Measurements from ENCODE around the gene TMEM255A.

- TF ChIP-seq, protein P1, sequence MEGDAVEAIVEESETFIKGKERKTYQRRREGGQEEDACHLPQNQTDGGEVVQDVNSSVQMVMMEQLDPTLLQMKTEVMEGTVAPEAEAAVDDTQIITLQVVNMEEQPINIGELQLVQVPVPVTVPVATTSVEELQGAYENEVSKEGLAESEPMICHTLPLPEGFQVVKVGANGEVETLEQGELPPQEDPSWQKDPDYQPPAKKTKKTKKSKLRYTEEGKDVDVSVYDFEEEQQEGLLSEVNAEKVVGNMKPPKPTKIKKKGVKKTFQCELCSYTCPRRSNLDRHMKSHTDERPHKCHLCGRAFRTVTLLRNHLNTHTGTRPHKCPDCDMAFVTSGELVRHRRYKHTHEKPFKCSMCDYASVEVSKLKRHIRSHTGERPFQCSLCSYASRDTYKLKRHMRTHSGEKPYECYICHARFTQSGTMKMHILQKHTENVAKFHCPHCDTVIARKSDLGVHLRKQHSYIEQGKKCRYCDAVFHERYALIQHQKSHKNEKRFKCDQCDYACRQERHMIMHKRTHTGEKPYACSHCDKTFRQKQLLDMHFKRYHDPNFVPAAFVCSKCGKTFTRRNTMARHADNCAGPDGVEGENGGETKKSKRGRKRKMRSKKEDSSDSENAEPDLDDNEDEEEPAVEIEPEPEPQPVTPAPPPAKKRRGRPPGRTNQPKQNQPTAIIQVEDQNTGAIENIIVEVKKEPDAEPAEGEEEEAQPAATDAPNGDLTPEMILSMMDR (conservative IDR thresholded peaks at IDR 0.05; ENCODE audit: low read depth, low read length): no peak
- TF ChIP-seq EZH2 (IDR thresholded peaks at IDR 0.05; ENCODE audit: low read length, unreplicated experiment): no peak
Measured at GRCh38 chrX:120224388-120224787, 86.9 kb downstream of the TMEM255A start.
